ENCODE results near the gene C11orf42.

DNA sequence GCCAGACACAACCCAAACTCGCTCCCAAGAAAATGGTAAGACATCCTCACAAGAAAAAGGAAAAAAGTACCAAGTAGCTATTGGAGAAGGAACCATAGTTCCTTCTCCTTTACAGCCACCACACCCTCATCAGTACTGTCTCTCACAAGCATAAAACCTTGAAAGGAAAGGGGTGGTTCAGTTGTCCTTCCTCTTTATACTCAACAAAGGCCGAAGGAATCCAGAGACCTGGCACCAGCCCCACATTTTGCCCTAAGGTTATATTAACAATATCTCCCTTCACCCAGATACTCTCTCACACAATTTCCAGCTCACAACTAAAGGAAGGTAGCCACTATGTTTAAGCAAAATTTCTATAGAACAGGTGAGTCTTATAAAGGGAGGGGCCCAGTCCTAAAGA, 20.5 kb downstream of the C11orf42 start:
- TF ChIP-seq, protein P1, sequence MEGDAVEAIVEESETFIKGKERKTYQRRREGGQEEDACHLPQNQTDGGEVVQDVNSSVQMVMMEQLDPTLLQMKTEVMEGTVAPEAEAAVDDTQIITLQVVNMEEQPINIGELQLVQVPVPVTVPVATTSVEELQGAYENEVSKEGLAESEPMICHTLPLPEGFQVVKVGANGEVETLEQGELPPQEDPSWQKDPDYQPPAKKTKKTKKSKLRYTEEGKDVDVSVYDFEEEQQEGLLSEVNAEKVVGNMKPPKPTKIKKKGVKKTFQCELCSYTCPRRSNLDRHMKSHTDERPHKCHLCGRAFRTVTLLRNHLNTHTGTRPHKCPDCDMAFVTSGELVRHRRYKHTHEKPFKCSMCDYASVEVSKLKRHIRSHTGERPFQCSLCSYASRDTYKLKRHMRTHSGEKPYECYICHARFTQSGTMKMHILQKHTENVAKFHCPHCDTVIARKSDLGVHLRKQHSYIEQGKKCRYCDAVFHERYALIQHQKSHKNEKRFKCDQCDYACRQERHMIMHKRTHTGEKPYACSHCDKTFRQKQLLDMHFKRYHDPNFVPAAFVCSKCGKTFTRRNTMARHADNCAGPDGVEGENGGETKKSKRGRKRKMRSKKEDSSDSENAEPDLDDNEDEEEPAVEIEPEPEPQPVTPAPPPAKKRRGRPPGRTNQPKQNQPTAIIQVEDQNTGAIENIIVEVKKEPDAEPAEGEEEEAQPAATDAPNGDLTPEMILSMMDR (IDR thresholded peaks at IDR 0.05), result no peak
- no peak for TF ChIP-seq ZFP36 (IDR thresholded peaks at IDR 0.05; ENCODE audit: borderline replicate concordance, partially characterized antibody)
